ENCODE results near the gene TRPV4.

DNA sequence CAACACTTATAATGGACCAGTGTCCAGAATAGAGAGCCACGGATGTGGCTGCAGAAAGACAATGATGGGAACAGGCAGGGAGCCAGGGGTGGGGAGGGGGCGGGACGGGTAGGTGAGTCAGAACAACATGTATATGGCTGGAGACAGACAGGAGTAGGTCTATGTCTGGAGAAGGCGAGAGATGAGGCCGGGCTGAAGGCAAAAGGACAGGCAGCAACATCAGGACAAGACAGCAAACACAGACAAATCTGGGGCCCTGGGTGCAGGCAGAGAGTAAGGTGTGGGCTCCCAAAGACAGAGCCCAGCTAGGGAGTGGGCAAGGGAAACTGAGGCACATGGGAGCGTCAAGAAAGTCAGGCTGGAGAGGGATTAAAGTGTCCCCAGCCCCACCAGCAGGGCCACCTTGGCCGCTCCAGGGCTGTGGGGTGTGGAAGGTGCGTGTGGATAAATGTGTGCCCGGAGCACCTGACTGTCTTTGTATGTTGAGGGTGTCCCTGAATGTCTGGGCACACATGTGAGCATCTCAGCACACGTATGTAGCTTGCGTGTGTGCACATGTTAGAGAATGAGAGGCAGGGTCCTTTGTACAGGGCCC is 75.4 kb downstream of the TRPV4 start:
- TF ChIP-seq, protein P1, sequence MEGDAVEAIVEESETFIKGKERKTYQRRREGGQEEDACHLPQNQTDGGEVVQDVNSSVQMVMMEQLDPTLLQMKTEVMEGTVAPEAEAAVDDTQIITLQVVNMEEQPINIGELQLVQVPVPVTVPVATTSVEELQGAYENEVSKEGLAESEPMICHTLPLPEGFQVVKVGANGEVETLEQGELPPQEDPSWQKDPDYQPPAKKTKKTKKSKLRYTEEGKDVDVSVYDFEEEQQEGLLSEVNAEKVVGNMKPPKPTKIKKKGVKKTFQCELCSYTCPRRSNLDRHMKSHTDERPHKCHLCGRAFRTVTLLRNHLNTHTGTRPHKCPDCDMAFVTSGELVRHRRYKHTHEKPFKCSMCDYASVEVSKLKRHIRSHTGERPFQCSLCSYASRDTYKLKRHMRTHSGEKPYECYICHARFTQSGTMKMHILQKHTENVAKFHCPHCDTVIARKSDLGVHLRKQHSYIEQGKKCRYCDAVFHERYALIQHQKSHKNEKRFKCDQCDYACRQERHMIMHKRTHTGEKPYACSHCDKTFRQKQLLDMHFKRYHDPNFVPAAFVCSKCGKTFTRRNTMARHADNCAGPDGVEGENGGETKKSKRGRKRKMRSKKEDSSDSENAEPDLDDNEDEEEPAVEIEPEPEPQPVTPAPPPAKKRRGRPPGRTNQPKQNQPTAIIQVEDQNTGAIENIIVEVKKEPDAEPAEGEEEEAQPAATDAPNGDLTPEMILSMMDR (IDR thresholded peaks at IDR 0.05): no peak
- no peak for TF ChIP-seq EP300 (IDR thresholded peaks at IDR 0.05)
- TF ChIP-seq POLR2AphosphoS5 (IDR thresholded peaks at IDR 0.05): no peak
